ENCODE measurements around the gene ATP1A1.

The ATP1A1 gene

GRCh38 chr1:116396769-116397168, 23.7 kb downstream of the ATP1A1 start:
- H3K9me3 ChIP-seq (ENCODE audit: control insufficient read depth in 5 of 5, low read length in 5 of 5), result no peaks in the 10 kb centered on the region
- peaks cover 29 to 97% (median 94%) of the 10 kb centered on the region in 5 donors for H3K36me3 ChIP-seq (ENCODE audit: control insufficient read depth in 5 of 5, insufficient read depth in 5 of 5, low read length in 5 of 5)
- H3K27ac ChIP-seq (ENCODE audit: low read depth, low read length), result no peak overlapping the region
- no peak overlapping the region for H3K4me3 ChIP-seq (ENCODE audit: low read depth in 1 of 5, low read length in 5 of 5)
- no peaks in the 10 kb centered on the region for H3K27me3 ChIP-seq (ENCODE audit: control insufficient read depth in 5 of 5, insufficient read depth in 4 of 5, low read length in 5 of 5)
- no peaks in the 10 kb centered on the region for H3K4me1 ChIP-seq (ENCODE audit: control insufficient read depth in 5 of 5, insufficient read depth in 5 of 5, low read length in 5 of 5)
- H3K9ac ChIP-seq (ENCODE audit: low read length in 5 of 5), result no peak overlapping the region

DNA sequence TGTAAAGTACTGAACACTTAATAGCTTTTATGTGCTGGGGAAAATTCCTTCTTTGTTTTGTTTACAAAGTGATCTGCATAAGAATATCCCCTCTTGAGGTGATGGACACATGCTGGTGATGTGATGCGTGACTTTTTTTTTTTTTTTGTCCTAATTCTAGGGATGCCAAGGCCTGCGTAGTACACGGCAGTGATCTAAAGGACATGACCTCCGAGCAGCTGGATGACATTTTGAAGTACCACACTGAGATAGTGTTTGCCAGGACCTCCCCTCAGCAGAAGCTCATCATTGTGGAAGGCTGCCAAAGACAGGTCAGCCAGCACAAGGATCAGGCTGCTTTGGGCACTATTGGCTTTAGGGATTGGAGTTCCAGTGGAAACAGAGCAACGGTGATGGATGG, 24.7 kb downstream of the ATP1A1 start:
- peaks cover 29 to 99% (median 94%) of the 10 kb centered on the region in 5 donors for H3K36me3 ChIP-seq (ENCODE audit: control insufficient read depth in 5 of 5, insufficient read depth in 5 of 5, low read length in 5 of 5)
- H3K9me3 ChIP-seq (ENCODE audit: control insufficient read depth in 5 of 5, low read length in 5 of 5), result no peaks in the 10 kb centered on the region
- H3K27ac ChIP-seq (ENCODE audit: low read depth, low read length), result no peak overlapping the region
- H3K9ac ChIP-seq (ENCODE audit: low read length in 5 of 5), result no peak overlapping the region
- H3K4me1 ChIP-seq (ENCODE audit: control insufficient read depth in 5 of 5, insufficient read depth in 5 of 5, low read length in 5 of 5), result no peaks in the 10 kb centered on the region
- H3K4me3 ChIP-seq (ENCODE audit: low read depth in 1 of 5, low read length in 5 of 5), result no peak overlapping the region
- H3K27me3 ChIP-seq (ENCODE audit: control insufficient read depth in 5 of 5, insufficient read depth in 4 of 5, low read length in 5 of 5), result no peaks in the 10 kb centered on the region

- H3K9ac ChIP-seq (ENCODE audit: low read length in 5 of 5), result no peak overlapping the region
- peaks cover 26 to 100% (median 100%) of the 10 kb centered on the region in 5 donors for H3K36me3 ChIP-seq (ENCODE audit: control insufficient read depth in 5 of 5, insufficient read depth in 5 of 5, low read length in 5 of 5)
- H3K27me3 ChIP-seq (ENCODE audit: control insufficient read depth in 5 of 5, insufficient read depth in 4 of 5, low read length in 5 of 5), result no peaks in the 10 kb centered on the region
- no peak overlapping the region for H3K27ac ChIP-seq (ENCODE audit: low read depth, low read length)
- no peak overlapping the region for H3K4me3 ChIP-seq (ENCODE audit: low read depth in 1 of 5, low read length in 5 of 5)
- no peaks in the 10 kb centered on the region for H3K4me1 ChIP-seq (ENCODE audit: control insufficient read depth in 5 of 5, insufficient read depth in 5 of 5, low read length in 5 of 5)
- H3K9me3 ChIP-seq (ENCODE audit: control insufficient read depth in 5 of 5, low read length in 5 of 5), result no peaks in the 10 kb centered on the region
These were observed 27.7 kb downstream of the ATP1A1 start for GRCh38 chr1:116400780-116401179.

DNA sequence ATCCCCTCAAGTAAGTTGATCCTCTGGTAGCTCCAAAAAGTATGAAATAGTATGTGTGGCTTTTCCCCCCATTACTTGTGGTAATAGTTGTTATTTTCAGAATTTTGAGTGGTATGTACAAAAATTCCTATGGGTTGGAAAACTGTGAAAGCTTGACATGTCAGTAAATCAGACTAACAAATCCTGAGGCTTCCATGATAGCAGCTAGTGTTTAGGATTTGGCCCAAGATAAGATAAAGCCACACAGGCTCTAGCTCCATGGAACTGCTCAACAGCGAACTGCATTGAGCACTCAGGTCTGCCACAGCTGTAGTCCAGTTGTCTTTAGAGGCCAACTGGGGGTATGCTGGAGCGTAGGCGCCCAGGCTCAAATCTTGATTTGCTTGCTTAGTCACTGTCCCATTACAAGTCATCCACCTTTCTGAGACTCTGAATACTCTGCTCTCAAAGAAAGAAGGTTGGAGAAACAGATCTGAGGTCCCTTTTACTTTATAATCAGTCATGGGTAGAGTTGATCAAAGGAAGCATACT, 28.7 kb downstream of the ATP1A1 start:
- no peaks in the 10 kb centered on the region for H3K9me3 ChIP-seq (ENCODE audit: control insufficient read depth in 5 of 5, low read length in 5 of 5)
- no peak overlapping the region for H3K27ac ChIP-seq (ENCODE audit: low read depth, low read length)
- no peak overlapping the region for H3K4me3 ChIP-seq (ENCODE audit: low read depth in 1 of 5, low read length in 5 of 5)
- no peak overlapping the region for H3K9ac ChIP-seq (ENCODE audit: low read length in 5 of 5)
- H3K36me3 ChIP-seq (ENCODE audit: control insufficient read depth in 5 of 5, insufficient read depth in 5 of 5, low read length in 5 of 5), result peaks cover 24 to 100% (median 100%) of the 10 kb centered on the region in 5 donors
- H3K27me3 ChIP-seq (ENCODE audit: control insufficient read depth in 5 of 5, insufficient read depth in 4 of 5, low read length in 5 of 5), result no peaks in the 10 kb centered on the region
- H3K4me1 ChIP-seq (ENCODE audit: control insufficient read depth in 5 of 5, insufficient read depth in 5 of 5, low read length in 5 of 5), result no peaks in the 10 kb centered on the region

DNA sequence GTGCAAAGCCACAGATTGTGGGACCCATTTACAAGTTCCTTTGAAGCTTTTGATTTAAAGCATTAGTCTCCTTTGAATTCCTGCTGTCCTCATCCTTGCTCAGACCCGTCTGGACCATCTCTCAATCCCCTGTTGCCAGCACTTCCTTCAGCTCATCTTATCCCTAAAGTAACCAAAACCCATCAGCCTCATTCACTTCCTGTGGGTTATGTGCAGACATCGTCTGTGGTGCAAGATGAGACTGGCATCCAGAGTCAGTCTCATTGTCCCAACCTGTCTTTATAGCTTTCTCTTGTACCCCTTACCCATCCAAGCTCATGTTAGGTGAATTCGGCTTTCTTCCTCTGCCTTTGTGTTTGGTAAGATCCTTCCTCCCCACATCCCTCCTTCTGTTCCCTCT, 29.3 kb downstream of the ATP1A1 start:
- Histone ChIP-seq H3K36me3 (ENCODE audit: control insufficient read depth in 5 of 5, insufficient read depth in 5 of 5, low read length in 5 of 5) (peaks cover 20 to 100% (median 98%) of the 10 kb centered on the region in 5 donors), H3K9me3 (ENCODE audit: control insufficient read depth in 5 of 5, low read length in 5 of 5) (no peaks in the 10 kb centered on the region), H3K27me3 (ENCODE audit: control insufficient read depth in 5 of 5, insufficient read depth in 4 of 5, low read length in 5 of 5) (no peaks in the 10 kb centered on the region), H3K4me3 (ENCODE audit: low read depth in 1 of 5, low read length in 5 of 5) (no peak overlapping the region), H3K27ac (ENCODE audit: low read depth, low read length) (no peak overlapping the region), H3K9ac (ENCODE audit: low read length in 5 of 5) (no peak overlapping the region), H3K4me1 (ENCODE audit: control insufficient read depth in 5 of 5, insufficient read depth in 5 of 5, low read length in 5 of 5) (no peaks in the 10 kb centered on the region)

- Histone ChIP-seq H3K9me3 (ENCODE audit: control insufficient read depth in 5 of 5, low read length in 5 of 5) (no peaks in the 10 kb centered on the region), H3K4me3 (ENCODE audit: low read depth in 1 of 5, low read length in 5 of 5) (no peak overlapping the region), H3K36me3 (ENCODE audit: control insufficient read depth in 5 of 5, insufficient read depth in 5 of 5, low read length in 5 of 5) (peaks cover 19 to 88% (median 85%) of the 10 kb centered on the region in 5 donors), H3K4me1 (ENCODE audit: control insufficient read depth in 5 of 5, insufficient read depth in 5 of 5, low read length in 5 of 5) (no peaks in the 10 kb centered on the region), H3K27me3 (ENCODE audit: control insufficient read depth in 5 of 5, insufficient read depth in 4 of 5, low read length in 5 of 5) (no peaks in the 10 kb centered on the region), H3K9ac (ENCODE audit: low read length in 5 of 5) (no peak overlapping the region), H3K27ac (ENCODE audit: low read depth, low read length) (no peak overlapping the region)
These were observed 30.6 kb downstream of the ATP1A1 start for GRCh38 chr1:116403496-116404136.

GRCh38 chr1:116404699-116405098, 31.7 kb downstream of the ATP1A1 start:
- Histone ChIP-seq H3K36me3 (ENCODE audit: control insufficient read depth in 5 of 5, insufficient read depth in 5 of 5, low read length in 5 of 5) (peaks cover 13 to 81% (median 79%) of the 10 kb centered on the region in 5 donors), H3K27me3 (ENCODE audit: control insufficient read depth in 5 of 5, insufficient read depth in 4 of 5, low read length in 5 of 5) (no peaks in the 10 kb centered on the region), H3K9me3 (ENCODE audit: control insufficient read depth in 5 of 5, low read length in 5 of 5) (no peaks in the 10 kb centered on the region), H3K4me3 (ENCODE audit: low read depth in 1 of 5, low read length in 5 of 5) (no peak overlapping the region), H3K9ac (ENCODE audit: low read length in 5 of 5) (no peak overlapping the region), H3K4me1 (ENCODE audit: control insufficient read depth in 5 of 5, insufficient read depth in 5 of 5, low read length in 5 of 5) (no peaks in the 10 kb centered on the region), H3K27ac (ENCODE audit: low read depth, low read length) (no peak overlapping the region)

DNA sequence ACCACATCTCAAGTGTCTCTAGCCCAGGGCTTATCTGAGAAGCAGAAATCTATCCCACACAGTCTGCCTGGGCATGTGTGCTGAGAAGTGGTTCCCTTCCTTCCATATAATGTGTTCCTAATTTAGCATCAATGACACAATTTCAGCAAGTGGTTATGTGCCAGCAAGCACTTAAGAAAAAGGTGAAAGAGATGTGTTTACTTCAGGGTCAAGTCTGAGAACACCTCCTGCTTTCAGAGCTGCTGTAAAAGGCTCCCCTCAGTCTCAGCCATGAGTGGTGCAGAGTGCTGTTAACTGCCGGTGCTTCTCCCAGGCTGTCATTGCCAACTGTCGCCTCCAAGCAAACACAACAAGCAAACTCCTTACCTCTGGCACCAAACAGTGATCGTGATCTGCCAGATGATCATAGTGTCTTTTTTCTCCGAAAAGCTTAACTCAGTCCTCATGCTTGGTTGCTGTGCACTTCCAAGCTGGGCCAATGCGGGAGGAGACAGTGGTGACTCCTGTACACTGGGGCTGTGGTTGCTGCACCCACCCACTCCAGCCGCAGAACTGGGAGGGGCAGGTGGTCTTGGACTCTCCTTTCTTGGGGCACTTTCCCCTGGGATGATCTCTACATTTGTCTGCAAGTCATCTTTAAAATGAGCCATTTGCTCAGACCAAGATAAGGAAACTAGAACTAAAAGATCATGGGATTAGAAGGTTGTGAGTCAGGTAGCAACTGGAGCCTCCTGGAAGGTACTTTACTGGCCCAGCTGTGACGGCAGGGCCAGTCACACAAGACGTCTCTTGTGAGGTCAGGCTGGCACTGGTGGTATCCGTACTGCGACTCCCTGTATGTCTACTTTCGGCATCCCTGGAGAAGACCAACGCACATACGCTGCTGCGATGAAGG, 32.4 kb downstream of the ATP1A1 start:
- Histone ChIP-seq H3K4me3 (ENCODE audit: low read depth in 1 of 5, low read length in 5 of 5) (no peak overlapping the region), H3K9me3 (ENCODE audit: control insufficient read depth in 5 of 5, low read length in 5 of 5) (no peaks in the 10 kb centered on the region), H3K4me1 (ENCODE audit: control insufficient read depth in 5 of 5, insufficient read depth in 5 of 5, low read length in 5 of 5) (no peaks in the 10 kb centered on the region), H3K27me3 (ENCODE audit: control insufficient read depth in 5 of 5, insufficient read depth in 4 of 5, low read length in 5 of 5) (no peaks in the 10 kb centered on the region), H3K9ac (ENCODE audit: low read length in 5 of 5) (no peak overlapping the region), H3K27ac (ENCODE audit: low read depth, low read length) (no peak overlapping the region), H3K36me3 (ENCODE audit: control insufficient read depth in 5 of 5, insufficient read depth in 5 of 5, low read length in 5 of 5) (peaks cover 13 to 74% (median 72%) of the 10 kb centered on the region in 5 donors)

DNA sequence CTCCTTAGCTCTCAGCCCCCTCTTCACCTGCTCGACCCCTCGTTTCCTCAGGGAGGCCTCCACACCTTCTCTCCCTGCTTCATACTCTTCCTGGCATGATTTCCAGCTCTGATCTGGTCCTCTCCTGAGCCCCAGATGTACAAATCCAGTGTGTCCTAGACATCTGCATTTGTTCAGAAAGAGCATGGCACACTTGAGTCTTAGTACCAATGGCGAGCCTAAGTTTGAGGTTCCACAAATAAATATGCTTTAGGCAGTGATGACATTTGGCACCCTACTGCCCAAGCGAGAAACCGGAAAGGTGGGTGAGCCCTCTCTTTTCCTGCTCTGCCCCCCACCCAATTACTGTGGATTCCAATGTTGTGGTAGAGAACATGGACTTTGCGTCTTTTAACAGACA, 34.0 kb downstream of the ATP1A1 start:
- Histone ChIP-seq H3K27me3 (ENCODE audit: control insufficient read depth in 5 of 5, insufficient read depth in 4 of 5, low read length in 5 of 5) (no peaks in the 10 kb centered on the region), H3K9me3 (ENCODE audit: control insufficient read depth in 5 of 5, low read length in 5 of 5) (no peaks in the 10 kb centered on the region), H3K36me3 (ENCODE audit: control insufficient read depth in 5 of 5, insufficient read depth in 5 of 5, low read length in 5 of 5) (peaks cover 8 to 59% (median 56%) of the 10 kb centered on the region in 5 donors), H3K27ac (ENCODE audit: low read depth, low read length) (no peak overlapping the region), H3K9ac (ENCODE audit: low read length in 5 of 5) (no peak overlapping the region), H3K4me1 (ENCODE audit: control insufficient read depth in 5 of 5, insufficient read depth in 5 of 5, low read length in 5 of 5) (no peaks in the 10 kb centered on the region), H3K4me3 (ENCODE audit: low read depth in 1 of 5, low read length in 5 of 5) (no peak overlapping the region)

DNA sequence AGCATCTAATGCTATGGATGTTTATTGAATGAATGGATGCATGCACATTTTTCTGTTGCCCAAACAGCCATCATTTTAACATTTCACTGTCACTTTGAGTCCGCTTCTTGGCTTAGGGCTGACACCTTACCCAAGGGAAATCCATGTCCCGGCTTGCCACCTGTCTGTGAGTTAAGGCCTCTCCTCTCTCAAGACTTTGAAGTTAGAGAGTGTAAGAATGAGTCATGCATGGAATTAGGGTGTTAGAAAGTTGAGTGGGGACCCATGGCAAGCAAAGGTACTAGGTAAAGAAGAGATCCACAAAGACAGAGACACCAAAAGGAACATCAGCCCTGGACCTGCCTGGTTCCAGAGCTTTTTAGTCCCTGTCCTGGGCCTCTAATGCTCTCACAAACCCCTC, 35.1 kb downstream of the ATP1A1 start:
- no peaks in the 10 kb centered on the region for H3K27me3 ChIP-seq (ENCODE audit: control insufficient read depth in 5 of 5, insufficient read depth in 4 of 5, low read length in 5 of 5)
- no peak overlapping the region for H3K27ac ChIP-seq (ENCODE audit: low read depth, low read length)
- H3K9me3 ChIP-seq (ENCODE audit: control insufficient read depth in 5 of 5, low read length in 5 of 5), result no peaks in the 10 kb centered on the region
- no peaks in the 10 kb centered on the region for H3K4me1 ChIP-seq (ENCODE audit: control insufficient read depth in 5 of 5, insufficient read depth in 5 of 5, low read length in 5 of 5)
- H3K36me3 ChIP-seq (ENCODE audit: control insufficient read depth in 5 of 5, insufficient read depth in 5 of 5, low read length in 5 of 5), result peaks cover 8 to 48% (median 44%) of the 10 kb centered on the region in 5 donors
- H3K9ac ChIP-seq (ENCODE audit: low read length in 5 of 5), result no peak overlapping the region
- no peak overlapping the region for H3K4me3 ChIP-seq (ENCODE audit: low read depth in 1 of 5, low read length in 5 of 5)
